Cardiac septum (tissue), 1 donor: ENCODE measurements around the gene KRTAP5-5. TPM values are rescaled to one million over a fixed set of nuclear protein-coding genes. Genes with fewer than 3 reads are reported as not detected.
"Not testable (repeated sequence)": the region's sequence is repeated elsewhere in the genome, so short reads cannot be mapped to it uniquely, and the experiment has no call there.

Experiments used
- DNase-seq: peaks from one replicate; pipeline ENCODE4 v3.0.0-alpha.2; 2020; ENCODE audit warnings: low spot score
- intact Hi-C: fragments of 100-400 bp; cut with DNase I; formaldehyde crosslinking; loops from one replicate; pipeline ENCODE4 v1.14.0; 2022
- total RNA-seq: library from RNA; stranded (reverse); fragmentation: NEBNext Ultra II Directional; extraction: Animal tissue kit (Norgen Biotek cat#: 25700); gene quantifications from one replicate; pipeline ENCODE4 v1.2.1, GENCODE V29; 2021
- donor health status: DM: no; HTN: no; CAD: no.

The KRTAP5-5 gene
- total RNA-seq, 1 donor from 2014 or later, result not detected

- intact Hi-C loops, result loop anchor here (2.0 kb wide), 3 partner anchors 42 to 500 kb away; no protein-coding TSS in a partner anchor
- peak; percentile 88 for DNase-seq
Measured at GRCh38 chr11:1652771-1653540, 23.4 kb downstream of the KRTAP5-5 start.

DNA sequence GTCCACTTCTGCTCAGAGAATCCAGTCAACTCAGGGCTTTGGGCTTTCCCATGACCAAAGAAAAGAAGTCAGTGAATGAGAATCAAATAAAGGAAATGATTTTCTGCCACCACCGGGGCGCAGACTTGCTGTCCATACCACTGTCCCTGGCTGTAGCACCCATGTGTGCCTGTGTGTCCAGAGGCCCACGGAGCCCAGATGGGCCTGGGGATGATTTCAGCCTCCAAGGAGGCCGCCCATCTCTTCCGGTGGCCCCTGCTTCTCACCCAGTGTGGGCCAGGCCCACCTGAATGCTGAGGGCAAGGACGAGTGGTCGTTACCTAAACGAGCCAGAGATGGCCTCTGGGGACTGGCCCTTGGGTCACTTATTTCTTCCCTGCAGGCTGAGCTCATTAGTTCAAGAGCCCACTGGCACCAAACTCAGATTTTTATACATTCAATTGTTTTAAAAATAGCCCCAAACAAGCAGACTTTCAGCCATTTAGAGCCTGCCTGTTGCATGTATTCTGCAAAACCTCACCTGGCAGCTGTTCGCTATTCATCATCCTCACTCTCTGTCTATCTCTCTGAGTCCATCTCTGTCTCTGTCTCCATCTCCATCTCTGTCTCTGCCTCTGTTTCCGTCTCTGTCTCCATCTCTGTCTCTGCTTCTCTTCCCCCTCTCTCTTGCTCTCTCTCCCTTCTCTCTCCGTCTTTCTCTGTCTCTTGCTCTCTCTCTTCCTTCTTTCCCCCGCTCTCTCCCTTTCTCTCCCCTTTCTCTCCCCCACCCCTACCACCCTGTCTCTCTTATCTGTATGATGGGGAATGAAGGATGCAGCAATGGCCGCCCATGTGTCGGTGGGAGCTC is 24.2 kb downstream of the KRTAP5-5 start:
- intact Hi-C loops, result loop anchor here (2.0 kb wide), 3 partner anchors 41 to 499 kb away; no protein-coding TSS in a partner anchor
- DNase-seq, result no peak

- no peak for DNase-seq
- intact Hi-C loops, result no loop called here
Measured at GRCh38 chr11:1654388-1655167, 25.0 kb downstream of the KRTAP5-5 start.

- intact Hi-C loops, result no loop called here
- DNase-seq, result no peak
Measured at GRCh38 chr11:1655168-1656060, 25.8 kb downstream of the KRTAP5-5 start.

DNA sequence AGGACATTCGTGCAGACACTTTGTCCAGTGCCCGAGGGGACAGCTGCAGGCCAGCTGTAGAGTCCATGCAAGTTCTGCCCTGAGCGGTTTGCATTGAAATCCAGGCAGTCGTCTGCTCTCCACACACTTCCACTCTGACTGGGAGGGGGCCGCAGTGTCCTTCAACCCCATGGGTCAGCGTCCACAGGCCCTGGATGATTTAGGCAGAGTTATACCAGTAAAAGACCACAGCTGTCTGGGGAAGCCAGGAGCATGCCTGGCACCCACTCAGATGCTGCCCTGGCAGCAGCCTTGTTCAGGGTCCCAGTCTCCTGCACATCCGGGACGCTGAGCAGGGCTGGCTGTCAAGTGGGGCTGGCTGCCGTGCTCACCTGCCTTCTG is 26.5 kb downstream of the KRTAP5-5 start:
- intact Hi-C loops, result no loop called here
- no peak for DNase-seq

DNA sequence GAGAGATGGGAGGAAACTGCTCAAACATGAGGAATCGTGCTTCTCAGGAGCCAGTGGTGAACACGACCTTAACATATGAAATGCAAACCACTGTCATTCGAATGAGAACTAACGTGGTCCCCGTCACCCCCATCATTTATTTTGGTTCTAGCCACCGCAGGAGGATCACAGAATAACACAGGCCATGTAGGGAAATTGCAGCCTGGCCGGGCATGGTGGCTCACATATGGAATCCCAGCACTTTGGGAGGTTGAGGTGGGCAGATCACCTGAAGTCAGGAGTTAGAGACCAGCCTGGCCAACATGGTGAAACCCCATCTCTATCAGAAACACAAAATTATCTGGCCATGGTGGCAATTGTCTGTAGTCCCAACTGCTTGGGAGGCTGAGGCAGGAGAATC is 27.1 kb downstream of the KRTAP5-5 start:
- DNase-seq, result no peak
- intact Hi-C loops, result no loop called here

- intact Hi-C loops, result no loop called here
- DNase-seq, result no peak
Measured at GRCh38 chr11:1659506-1659905, 29.9 kb downstream of the KRTAP5-5 start.

GRCh38 chr11:1660111-1660867 is 30.7 kb downstream of the KRTAP5-5 start:
- intact Hi-C loops, result no loop called here
- no peak for DNase-seq

- intact Hi-C loops, DNase-seq: not testable (repeated sequence)
Measured at GRCh38 chr11:1661454-1662269, 32.1 kb downstream of the KRTAP5-5 start.

DNA sequence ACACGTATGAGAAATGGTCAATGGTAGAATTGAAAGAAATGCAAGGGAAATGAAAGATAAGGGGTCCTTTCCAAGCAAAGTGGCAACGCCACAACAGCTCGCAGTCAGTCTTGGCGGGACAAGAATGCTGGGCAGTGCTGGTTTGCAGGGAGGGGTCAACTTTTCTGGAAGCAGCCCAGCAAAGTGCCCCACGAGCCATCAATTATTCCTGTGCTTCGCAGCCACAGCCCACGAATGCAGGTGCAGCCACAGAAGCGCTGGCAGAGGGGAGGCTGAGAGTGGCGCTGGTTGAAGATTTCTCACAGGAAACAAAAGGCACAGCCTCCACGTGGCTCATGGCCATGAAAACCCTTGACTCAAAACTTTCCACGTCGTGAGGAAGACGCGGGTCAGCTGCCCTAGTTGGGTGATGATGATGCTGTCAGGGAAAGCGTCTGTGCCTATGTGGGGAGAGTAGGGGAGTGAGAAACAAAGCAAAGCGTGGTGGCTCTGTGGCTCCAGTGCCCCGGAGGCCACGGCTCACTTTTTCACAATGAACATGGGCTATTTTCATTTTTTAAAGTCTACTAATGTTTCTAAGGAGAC is 33.2 kb downstream of the KRTAP5-5 start:
- intact Hi-C loops, result not testable (repeated sequence)

GRCh38 chr11:1665313-1665712 is 35.7 kb downstream of the KRTAP5-5 start:
- DNase-seq, result no peak
- intact Hi-C loops, result no loop called here

More for the DNA sequence above, 33.2 kb downstream of the KRTAP5-5 start:
- not testable (repeated sequence) for DNase-seq

DNA sequence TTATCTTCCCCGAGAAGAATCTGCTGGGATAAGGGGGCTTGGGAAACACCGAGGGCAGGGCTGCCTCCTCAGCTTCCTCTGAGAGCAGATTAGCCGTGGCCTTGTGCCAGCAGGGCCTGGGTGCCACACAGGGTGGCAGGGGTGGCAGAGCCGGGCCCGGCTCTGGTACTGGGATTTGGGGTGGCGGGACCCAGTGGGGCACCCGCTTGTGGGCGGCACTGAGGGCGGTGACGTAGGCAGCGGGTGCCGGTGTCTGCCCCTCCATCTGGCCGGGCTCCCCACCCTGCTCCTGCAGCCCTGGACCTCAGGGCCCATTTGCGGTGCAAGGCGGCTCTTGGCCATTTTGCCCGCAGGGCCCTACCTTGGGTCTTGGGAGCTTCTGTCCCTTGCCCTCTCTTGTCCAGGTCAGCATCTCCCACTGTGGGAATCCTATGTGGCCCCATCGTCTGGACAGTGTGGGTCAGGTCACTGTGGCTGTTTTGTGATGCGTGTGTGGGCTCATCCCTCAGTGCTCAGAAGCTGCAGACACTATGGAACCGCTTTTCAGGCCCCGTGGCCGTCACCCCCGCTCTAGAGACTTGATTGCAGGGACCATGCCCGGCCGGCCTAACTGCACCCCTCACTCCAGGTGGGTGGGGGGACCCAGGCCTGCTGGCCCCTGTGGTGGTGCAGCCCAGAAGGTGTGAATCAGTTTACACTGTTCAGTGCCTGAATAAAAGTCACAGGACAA is 37.7 kb downstream of the KRTAP5-5 start:
- no peak for DNase-seq
- intact Hi-C loops, result no loop called here

GRCh38 chr11:1667906-1668305 is 38.3 kb downstream of the KRTAP5-5 start:
- intact Hi-C loops, result no loop called here
- no peak for DNase-seq

- intact Hi-C loops, result no loop called here
- DNase-seq, result no peak
Measured at GRCh38 chr11:1668911-1669473, 39.4 kb downstream of the KRTAP5-5 start.

DNA sequence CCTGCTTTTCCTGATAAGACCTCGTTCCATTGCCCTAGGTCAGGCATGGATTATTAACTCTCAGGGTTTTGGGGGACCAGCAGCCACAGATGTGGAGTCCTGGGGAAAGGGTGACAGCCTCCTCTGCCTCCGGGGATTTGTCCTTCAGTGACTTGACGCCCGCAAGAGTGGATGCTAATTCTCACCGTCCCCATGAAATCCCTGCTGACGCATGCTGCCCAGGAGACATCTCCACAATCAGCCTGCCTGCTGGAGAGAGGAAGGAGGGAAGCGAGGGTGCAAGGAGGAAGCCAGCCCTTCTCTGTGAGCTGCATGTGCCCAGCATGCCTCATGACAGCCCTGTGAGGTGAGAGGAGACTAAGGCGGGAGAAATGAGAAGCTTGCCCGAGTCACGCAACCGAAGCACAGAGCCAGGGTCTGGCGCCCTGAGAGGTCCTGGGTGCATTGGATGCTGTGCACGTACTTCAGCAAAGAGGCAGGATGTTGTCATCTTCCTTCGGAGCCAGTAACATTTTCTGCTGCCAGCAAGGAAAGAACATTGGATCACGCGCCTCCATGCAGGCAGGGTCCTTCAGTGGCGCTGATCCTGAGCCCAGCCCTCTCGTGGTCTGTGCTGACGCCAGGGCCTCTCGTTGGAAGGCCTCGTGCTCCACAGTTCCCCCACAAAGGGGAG is 40.1 kb downstream of the KRTAP5-5 start:
- no peak for DNase-seq

More for the DNA sequence above, 40.1 kb downstream of the KRTAP5-5 start:
- intact Hi-C loops, result loop anchor here (10.0 kb wide), 1 partner anchor 685 kb away; no protein-coding TSS in a partner anchor
